Panc1 (cell line): ENCODE measurements around the gene MMP15.

Experiments used
- SIN3A ChIP-seq: IDR thresholded peaks from 2 replicates; pipeline ENCODE4 v1.6.1; 2012; ENCODE audit warnings: low read depth, mild to moderate bottlenecking, low read length, moderate library complexity, borderline replicate concordance; ENCODE audit not compliant: insufficient read depth
- TCF7L2 ChIP-seq: IDR thresholded peaks from 2 replicates; pipeline ENCODE4 v1.6.1; 2011; ENCODE audit warnings: mild to moderate bottlenecking, low read depth, low read length, inconsistent platforms
- TF ChIP-seq, protein P1 (sequence below): fragments of 450-650 bp; IDR thresholded peaks from 2 replicates; pipeline ENCODE4 v1.5.1; 2017; ENCODE audit warnings: mild to moderate bottlenecking
- TF ChIP-seq, protein P2 (sequence below), 2 experiments: IDR thresholded peaks; 2 replicates each; pipeline ENCODE4 v1.6.1; 2011 to 2012; ENCODE audit warnings: low read depth in 2 of 2, control low read depth in 1 of 2, low read length in 1 of 2, mild to moderate bottlenecking in 1 of 2, moderate library complexity in 1 of 2; ENCODE audit not compliant: insufficient read depth in 1 of 2

DNA sequence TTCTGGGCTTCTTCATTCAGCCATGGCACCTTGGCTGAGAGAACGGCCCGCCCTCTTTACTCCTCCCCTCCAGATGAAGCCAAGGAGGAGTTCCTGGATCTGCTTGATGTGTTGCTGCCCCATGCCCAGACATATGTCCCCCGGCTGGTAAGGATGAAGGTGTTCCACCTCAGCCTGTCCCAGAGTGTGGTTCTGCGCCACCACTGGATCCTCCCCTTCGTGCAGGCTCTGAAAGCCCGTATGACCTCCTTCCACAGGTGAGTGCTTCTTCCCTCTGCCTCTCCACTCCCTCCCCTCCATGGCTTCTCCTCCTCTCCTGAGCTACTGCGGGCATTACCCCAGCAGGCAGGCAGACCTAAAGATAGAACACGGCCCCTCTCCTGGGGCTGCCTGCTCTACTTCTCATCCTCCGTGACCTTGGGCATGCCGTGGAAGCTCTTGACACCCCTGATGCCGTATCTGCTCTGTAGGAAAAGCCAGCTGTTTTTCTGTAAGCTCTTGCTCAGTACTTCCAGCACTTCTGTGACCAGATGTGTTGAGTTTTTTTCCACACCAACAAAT is 15.6 kb upstream of the MMP15 start:
- TF ChIP-seq, protein P1, sequence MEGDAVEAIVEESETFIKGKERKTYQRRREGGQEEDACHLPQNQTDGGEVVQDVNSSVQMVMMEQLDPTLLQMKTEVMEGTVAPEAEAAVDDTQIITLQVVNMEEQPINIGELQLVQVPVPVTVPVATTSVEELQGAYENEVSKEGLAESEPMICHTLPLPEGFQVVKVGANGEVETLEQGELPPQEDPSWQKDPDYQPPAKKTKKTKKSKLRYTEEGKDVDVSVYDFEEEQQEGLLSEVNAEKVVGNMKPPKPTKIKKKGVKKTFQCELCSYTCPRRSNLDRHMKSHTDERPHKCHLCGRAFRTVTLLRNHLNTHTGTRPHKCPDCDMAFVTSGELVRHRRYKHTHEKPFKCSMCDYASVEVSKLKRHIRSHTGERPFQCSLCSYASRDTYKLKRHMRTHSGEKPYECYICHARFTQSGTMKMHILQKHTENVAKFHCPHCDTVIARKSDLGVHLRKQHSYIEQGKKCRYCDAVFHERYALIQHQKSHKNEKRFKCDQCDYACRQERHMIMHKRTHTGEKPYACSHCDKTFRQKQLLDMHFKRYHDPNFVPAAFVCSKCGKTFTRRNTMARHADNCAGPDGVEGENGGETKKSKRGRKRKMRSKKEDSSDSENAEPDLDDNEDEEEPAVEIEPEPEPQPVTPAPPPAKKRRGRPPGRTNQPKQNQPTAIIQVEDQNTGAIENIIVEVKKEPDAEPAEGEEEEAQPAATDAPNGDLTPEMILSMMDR, result no peak
- TF ChIP-seq, protein P2, sequence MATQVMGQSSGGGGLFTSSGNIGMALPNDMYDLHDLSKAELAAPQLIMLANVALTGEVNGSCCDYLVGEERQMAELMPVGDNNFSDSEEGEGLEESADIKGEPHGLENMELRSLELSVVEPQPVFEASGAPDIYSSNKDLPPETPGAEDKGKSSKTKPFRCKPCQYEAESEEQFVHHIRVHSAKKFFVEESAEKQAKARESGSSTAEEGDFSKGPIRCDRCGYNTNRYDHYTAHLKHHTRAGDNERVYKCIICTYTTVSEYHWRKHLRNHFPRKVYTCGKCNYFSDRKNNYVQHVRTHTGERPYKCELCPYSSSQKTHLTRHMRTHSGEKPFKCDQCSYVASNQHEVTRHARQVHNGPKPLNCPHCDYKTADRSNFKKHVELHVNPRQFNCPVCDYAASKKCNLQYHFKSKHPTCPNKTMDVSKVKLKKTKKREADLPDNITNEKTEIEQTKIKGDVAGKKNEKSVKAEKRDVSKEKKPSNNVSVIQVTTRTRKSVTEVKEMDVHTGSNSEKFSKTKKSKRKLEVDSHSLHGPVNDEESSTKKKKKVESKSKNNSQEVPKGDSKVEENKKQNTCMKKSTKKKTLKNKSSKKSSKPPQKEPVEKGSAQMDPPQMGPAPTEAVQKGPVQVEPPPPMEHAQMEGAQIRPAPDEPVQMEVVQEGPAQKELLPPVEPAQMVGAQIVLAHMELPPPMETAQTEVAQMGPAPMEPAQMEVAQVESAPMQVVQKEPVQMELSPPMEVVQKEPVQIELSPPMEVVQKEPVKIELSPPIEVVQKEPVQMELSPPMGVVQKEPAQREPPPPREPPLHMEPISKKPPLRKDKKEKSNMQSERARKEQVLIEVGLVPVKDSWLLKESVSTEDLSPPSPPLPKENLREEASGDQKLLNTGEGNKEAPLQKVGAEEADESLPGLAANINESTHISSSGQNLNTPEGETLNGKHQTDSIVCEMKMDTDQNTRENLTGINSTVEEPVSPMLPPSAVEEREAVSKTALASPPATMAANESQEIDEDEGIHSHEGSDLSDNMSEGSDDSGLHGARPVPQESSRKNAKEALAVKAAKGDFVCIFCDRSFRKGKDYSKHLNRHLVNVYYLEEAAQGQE (IDR thresholded peaks at IDR 0.05; ENCODE audit: insufficient read depth in 1 of 2, low read depth in 2 of 2, low read length in 1 of 2), result no peak
- no peak for TF ChIP-seq TCF7L2
- TF ChIP-seq SIN3A, result no peak
